HepG2 (cell line): ENCODE results near the gene TNP2. TPM values are rescaled to one million over a fixed set of nuclear protein-coding genes. Genes with fewer than 3 reads are reported as not detected.

ENCODE experiments used
- ATF7-NPFF ChIP-seq: sonication (generic); formaldehyde crosslinking; IDR thresholded peaks from 2 replicates; pipeline ENCODE4 v1.8.1; 2023; ENCODE audit warnings: mild to moderate bottlenecking, low read depth, missing genetic modification reagents, moderate library complexity
- EHMT2 ChIP-seq: fragments of 200-600 bp; sonication (generic); IDR thresholded peaks from 2 replicates; pipeline ENCODE4 v1.7.0; 2017; ENCODE audit warnings: antibody characterized with exemption, low read depth, low read length, borderline replicate concordance
- IRX3 ChIP-seq: sonication (generic); formaldehyde crosslinking; IDR thresholded peaks from 2 replicates; pipeline ENCODE4 v1.8.1; 2023; ENCODE audit warnings: mild to moderate bottlenecking, low read depth, missing genetic modification reagents, borderline replicate concordance
- KDM4B ChIP-seq: sonication (generic); formaldehyde crosslinking; IDR thresholded peaks from 2 replicates; pipeline ENCODE4 v1.4.0; 2020; ENCODE audit warnings: missing genetic modification reagents
- MAFK ChIP-seq, 2 experiments: IDR thresholded peaks in 1 of 2; conservative IDR thresholded peaks in 1 of 2; 2 replicates each; pipeline ENCODE4 v1.6.1; 2011; ENCODE audit warnings: improper control_type of control experiment in 2 of 2, low read length in 2 of 2
- RORA ChIP-seq: sonication (generic); formaldehyde crosslinking; IDR thresholded peaks from 2 replicates; pipeline ENCODE4 v1.5.0; 2020; ENCODE audit warnings: mild to moderate bottlenecking, missing genetic modification reagents, moderate library complexity
- SNRNP70 ChIP-seq: fragments of 200-400 bp; formaldehyde crosslinking; IDR thresholded peaks from 2 replicates; pipeline ENCODE4 v1.6.1; 2017; ENCODE audit warnings: mild to moderate bottlenecking, low read depth, low read length, moderate library complexity
- TMF1 ChIP-seq: sonication (generic); formaldehyde crosslinking; IDR thresholded peaks from 2 replicates; pipeline ENCODE4 v1.8.1; 2022; ENCODE audit warnings: low read depth, missing genetic modification reagents
- ZBTB1 ChIP-seq: sonication (generic); formaldehyde crosslinking; IDR thresholded peaks from 2 replicates; pipeline ENCODE4 v1.4.0; 2020; ENCODE audit warnings: missing genetic modification reagents, borderline replicate concordance
- ZNF136 ChIP-seq: sonication (generic); formaldehyde crosslinking; IDR thresholded peaks from 2 replicates; pipeline ENCODE4 v1.8.1; 2022; ENCODE audit warnings: low read depth, mild to moderate bottlenecking, moderate library complexity, missing genetic modification reagents
- ZNF180 ChIP-seq: sonication (generic); formaldehyde crosslinking; IDR thresholded peaks from 2 replicates; pipeline ENCODE4 v1.4.0; 2020; ENCODE audit warnings: low read depth, missing genetic modification reagents, borderline replicate concordance
- ZNF3 ChIP-seq: IDR thresholded peaks from 2 replicates; pipeline ENCODE4 v1.7.0; 2017; ENCODE audit warnings: inconsistent platforms
- ZNF34 ChIP-seq: sonication (generic); formaldehyde crosslinking; IDR thresholded peaks from 2 replicates; pipeline ENCODE4 v1.4.0; 2020; ENCODE audit warnings: mild to moderate bottlenecking, missing genetic modification reagents, borderline replicate concordance
- ZNF552 ChIP-seq: sonication (generic); formaldehyde crosslinking; IDR thresholded peaks from 2 replicates; pipeline ENCODE4 v1.9.0; 2022; ENCODE audit warnings: missing genetic modification reagents, mild to moderate bottlenecking, borderline replicate concordance
- ZNF672 ChIP-seq: sonication (generic); formaldehyde crosslinking; IDR thresholded peaks from 2 replicates; pipeline ENCODE4 v1.8.1; 2022; ENCODE audit warnings: missing genetic modification reagents
- polyA plus RNA-seq, 8 experiments: library from polyadenylated mRNA; depleted of rRNA in 3 of 8; stranded (reverse) in 7 of 8; unstranded in 1 of 8; fragments of >200 nt; fragmentation: Illumina TruSeq in 4 of 8; extraction: Trizol in 4 of 8; gene quantifications; 2 replicates each; pipeline versions ENCODE4 v1.2.1 to v1.2.3, GENCODE V29; 2011 to 2016; ENCODE audit warnings: low read depth in 4 of 8, missing spikeins in 1 of 8, mixed read lengths in 1 of 8; ENCODE audit not compliant: insufficient read depth in 1 of 8
- total RNA-seq, 5 experiments: library from RNA; depleted of rRNA; stranded (reverse); fragments of >200 nt; fragmentation: Illumina TruSeq; extraction: Trizol; gene quantifications; 2 replicates each; pipeline ENCODE4 v1.2.3, GENCODE V29; 2016; ENCODE audit warnings: low read depth in 1 of 5
- TF ChIP-seq, protein P1 (sequence below): sonication (generic); formaldehyde crosslinking; IDR thresholded peaks from 2 replicates; pipeline ENCODE4 v1.5.1; 2020; ENCODE audit warnings: missing genetic modification reagents, mild to moderate bottlenecking, borderline replicate concordance
- TF ChIP-seq, protein P2 (sequence below): sonication (generic); formaldehyde crosslinking; IDR thresholded peaks from 2 replicates; pipeline ENCODE4 v1.5.1; 2020; ENCODE audit warnings: missing genetic modification reagents, mild to moderate bottlenecking, borderline replicate concordance
- TF ChIP-seq, protein P3 (sequence below): fragments of 450-650 bp; IDR thresholded peaks from 2 replicates; pipeline ENCODE4 v1.6.1; 2016
- TF ChIP-seq, protein P4 (sequence below): sonication (generic); formaldehyde crosslinking; IDR thresholded peaks from 2 replicates; pipeline ENCODE4 v1.4.0; 2020; ENCODE audit warnings: missing genetic modification reagents, low read depth, mild to moderate bottlenecking, borderline replicate concordance
- TF ChIP-seq, protein P5 (sequence below): sonication (generic); formaldehyde crosslinking; IDR thresholded peaks from 2 replicates; pipeline ENCODE4 v1.4.0; 2020; ENCODE audit warnings: mild to moderate bottlenecking, missing genetic modification reagents

TNP2 gene
- total and polyA plus RNA-seq, 2 of the 13 experiments (the other 11 are each of a cell fraction or from before 2014, with no cell fraction given) = not detected

DNA sequence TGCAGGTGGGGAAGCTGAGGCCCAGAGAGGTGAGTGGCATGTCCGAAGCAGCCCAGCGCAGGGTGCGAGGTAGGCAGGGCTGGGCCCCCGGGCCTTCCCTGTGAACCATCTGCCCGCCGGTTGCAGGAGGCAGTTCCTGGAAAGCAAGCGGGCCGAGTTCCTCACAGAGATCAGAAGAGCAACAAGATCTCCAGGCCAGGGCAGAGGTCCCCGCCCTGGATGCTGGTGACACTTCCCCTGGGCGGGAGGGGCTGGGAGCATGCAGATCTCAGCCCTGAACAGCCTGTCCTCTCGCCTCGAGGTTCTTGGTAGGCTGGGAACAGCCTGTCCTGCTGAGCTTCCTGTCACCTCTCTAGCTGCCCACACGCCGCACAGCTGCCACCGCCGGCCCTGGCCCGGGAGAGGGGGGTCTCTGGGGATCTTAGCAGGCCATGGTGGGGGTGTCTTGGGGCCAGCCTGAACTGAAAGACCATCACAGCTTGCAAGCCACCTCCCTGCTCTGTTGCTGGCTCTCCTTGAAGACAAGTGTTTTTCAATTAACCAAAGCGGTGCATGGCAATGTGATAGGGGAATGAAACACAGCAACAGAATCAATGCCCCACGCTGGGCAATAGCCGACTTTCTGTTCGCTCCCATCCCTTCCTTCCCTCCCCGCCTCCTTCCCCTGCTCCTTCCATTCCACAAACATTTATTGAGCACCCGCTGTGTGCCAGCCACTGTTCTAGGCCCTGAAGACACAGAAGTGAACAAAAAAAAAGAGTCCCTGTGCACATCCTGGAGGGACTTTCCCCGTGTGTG lies 44.8 kb downstream of the TNP2 start (continued):
- TF ChIP-seq, protein P1, sequence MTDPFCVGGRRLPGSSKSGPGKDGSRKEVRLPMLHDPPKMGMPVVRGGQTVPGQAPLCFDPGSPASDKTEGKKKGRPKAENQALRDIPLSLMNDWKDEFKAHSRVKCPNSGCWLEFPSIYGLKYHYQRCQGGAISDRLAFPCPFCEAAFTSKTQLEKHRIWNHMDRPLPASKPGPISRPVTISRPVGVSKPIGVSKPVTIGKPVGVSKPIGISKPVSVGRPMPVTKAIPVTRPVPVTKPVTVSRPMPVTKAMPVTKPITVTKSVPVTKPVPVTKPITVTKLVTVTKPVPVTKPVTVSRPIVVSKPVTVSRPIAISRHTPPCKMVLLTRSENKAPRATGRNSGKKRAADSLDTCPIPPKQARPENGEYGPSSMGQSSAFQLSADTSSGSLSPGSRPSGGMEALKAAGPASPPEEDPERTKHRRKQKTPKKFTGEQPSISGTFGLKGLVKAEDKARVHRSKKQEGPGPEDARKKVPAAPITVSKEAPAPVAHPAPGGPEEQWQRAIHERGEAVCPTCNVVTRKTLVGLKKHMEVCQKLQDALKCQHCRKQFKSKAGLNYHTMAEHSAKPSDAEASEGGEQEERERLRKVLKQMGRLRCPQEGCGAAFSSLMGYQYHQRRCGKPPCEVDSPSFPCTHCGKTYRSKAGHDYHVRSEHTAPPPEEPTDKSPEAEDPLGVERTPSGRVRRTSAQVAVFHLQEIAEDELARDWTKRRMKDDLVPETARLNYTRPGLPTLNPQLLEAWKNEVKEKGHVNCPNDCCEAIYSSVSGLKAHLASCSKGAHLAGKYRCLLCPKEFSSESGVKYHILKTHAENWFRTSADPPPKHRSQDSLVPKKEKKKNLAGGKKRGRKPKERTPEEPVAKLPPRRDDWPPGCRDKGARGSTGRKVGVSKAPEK (CRISPR knock-in tag) = no peak
- TF ChIP-seq TMF1 (CRISPR knock-in tag) (no peak), ZNF672 (no peak), MAFK (conservative IDR thresholded peaks at IDR 0.05 in 1 of 2, IDR thresholded peaks at IDR 0.05 in 1 of 2; ENCODE audit: low read length in 2 of 2) (no peak), SNRNP70 (no peak), ZBTB1 (no peak), RORA (CRISPR knock-in tag) (no peak), ZNF552 (CRISPR knock-in tag) (no peak), ATF7-NPFF (no peak), EHMT2 (no peak), ZNF136 (CRISPR knock-in tag) (no peak), ZNF3 (no peak), KDM4B (CRISPR knock-in tag) (no peak), ZNF180 (CRISPR knock-in tag) (no peak), IRX3 (CRISPR knock-in tag) (no peak), ZNF34 (no peak)
- TF ChIP-seq, protein P2, sequence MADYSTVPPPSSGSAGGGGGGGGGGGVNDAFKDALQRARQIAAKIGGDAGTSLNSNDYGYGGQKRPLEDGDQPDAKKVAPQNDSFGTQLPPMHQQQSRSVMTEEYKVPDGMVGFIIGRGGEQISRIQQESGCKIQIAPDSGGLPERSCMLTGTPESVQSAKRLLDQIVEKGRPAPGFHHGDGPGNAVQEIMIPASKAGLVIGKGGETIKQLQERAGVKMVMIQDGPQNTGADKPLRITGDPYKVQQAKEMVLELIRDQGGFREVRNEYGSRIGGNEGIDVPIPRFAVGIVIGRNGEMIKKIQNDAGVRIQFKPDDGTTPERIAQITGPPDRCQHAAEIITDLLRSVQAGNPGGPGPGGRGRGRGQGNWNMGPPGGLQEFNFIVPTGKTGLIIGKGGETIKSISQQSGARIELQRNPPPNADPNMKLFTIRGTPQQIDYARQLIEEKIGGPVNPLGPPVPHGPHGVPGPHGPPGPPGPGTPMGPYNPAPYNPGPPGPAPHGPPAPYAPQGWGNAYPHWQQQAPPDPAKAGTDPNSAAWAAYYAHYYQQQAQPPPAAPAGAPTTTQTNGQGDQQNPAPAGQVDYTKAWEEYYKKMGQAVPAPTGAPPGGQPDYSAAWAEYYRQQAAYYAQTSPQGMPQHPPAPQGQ = no peak
- TF ChIP-seq, protein P3, sequence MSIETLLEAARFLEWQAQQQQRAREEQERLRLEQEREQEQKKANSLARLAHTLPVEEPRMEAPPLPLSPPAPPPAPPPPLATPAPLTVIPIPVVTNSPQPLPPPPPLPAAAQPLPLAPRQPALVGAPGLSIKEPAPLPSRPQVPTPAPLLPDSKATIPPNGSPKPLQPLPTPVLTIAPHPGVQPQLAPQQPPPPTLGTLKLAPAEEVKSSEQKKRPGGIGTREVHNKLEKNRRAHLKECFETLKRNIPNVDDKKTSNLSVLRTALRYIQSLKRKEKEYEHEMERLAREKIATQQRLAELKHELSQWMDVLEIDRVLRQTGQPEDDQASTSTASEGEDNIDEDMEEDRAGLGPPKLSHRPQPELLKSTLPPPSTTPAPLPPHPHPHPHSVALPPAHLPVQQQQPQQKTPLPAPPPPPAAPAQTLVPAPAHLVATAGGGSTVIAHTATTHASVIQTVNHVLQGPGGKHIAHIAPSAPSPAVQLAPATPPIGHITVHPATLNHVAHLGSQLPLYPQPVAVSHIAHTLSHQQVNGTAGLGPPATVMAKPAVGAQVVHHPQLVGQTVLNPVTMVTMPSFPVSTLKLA = no peak
- TF ChIP-seq, protein P4, sequence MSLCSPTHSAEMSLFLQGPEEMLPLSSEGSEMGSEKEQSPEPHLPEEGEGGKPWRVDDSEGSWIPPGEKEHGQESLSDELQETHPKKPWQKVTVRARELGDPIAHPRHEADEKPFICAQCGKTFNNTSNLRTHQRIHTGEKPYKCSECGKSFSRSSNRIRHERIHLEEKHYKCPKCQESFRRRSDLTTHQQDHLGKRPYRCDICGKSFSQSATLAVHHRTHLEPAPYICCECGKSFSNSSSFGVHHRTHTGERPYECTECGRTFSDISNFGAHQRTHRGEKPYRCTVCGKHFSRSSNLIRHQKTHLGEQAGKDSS (CRISPR knock-in tag) = no peak; the same call in 1 of the 2 replicates
- TF ChIP-seq, protein P5, sequence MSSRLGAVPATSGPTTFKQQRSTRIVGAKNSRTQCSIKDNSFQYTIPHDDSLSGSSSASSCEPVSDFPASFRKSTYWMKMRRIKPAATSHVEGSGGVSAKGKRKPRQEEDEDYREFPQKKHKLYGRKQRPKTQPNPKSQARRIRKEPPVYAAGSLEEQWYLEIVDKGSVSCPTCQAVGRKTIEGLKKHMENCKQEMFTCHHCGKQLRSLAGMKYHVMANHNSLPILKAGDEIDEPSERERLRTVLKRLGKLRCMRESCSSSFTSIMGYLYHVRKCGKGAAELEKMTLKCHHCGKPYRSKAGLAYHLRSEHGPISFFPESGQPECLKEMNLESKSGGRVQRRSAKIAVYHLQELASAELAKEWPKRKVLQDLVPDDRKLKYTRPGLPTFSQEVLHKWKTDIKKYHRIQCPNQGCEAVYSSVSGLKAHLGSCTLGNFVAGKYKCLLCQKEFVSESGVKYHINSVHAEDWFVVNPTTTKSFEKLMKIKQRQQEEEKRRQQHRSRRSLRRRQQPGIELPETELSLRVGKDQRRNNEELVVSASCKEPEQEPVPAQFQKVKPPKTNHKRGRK (CRISPR knock-in tag) = peak; percentile 24; the same call in 1 of the 2 replicates
